Thyroid gland (tissue), 4 donors: ENCODE data around the gene SYNJ1. TPM values are rescaled to one million over a fixed set of nuclear protein-coding genes. Genes with fewer than 3 reads are reported as not detected.
"Not testable (repeated sequence)": the region's sequence is repeated elsewhere in the genome, so short reads cannot be mapped to it uniquely, and the experiment has no call there.

Experiments used
- DNase-seq, 2 donors: peaks; one replicate each; pipeline ENCODE4 v3.0.0-alpha.2; 2019
- H3K27ac ChIP-seq, 3 donors: fragments of 200-600 bp; sonication (generic); 1 replicate in 2 of 3; 2 replicates in 1 of 3; pipeline ENCODE4 v1.5.1; 2016 to 2019; ENCODE audit warnings: mild to moderate bottlenecking in 1 of 3, moderate library complexity in 1 of 3
- H3K27me3 ChIP-seq: fragments of 200-600 bp; sonication (generic); one replicate; pipeline ENCODE4 v1.5.1; 2019
- H3K36me3 ChIP-seq, 2 donors: fragments of 200-600 bp; sonication (generic); one replicate each; pipeline ENCODE4 v1.5.1; 2016 to 2019
- H3K4me1 ChIP-seq, 2 donors: fragments of 200-600 bp; sonication (generic); one replicate each; pipeline ENCODE4 v1.5.1; 2017 to 2019
- H3K4me3 ChIP-seq, 3 donors: fragments of 200-600 bp; sonication (generic); replicated peaks in 1 of 3; 1 replicate in 2 of 3; 2 replicates in 1 of 3; pipeline ENCODE4 v1.5.1; 2016; ENCODE audit warnings: mild to moderate bottlenecking in 1 of 3
- H3K9me3 ChIP-seq: fragments of 200-600 bp; sonication (generic); one replicate; pipeline ENCODE4 v1.5.1; 2017
- POLR2A ChIP-seq, 2 donors: fragments of 450-650 bp; IDR thresholded peaks; one replicate each; pipeline ENCODE4 v1.6.1; 2017; ENCODE audit warnings: antibody characterized with exemption in 2 of 2, mild to moderate bottlenecking in 2 of 2, moderate library complexity in 1 of 2
- WGBS, 2 donors: methylation state at CpG; one replicate each; pipeline ENCODE4 v1.1.5; 2017; 5-methylcytosine and 5-hydroxymethylcytosine counted together
- intact Hi-C: fragments of 100-400 bp; cut with DNase I; formaldehyde crosslinking; loops from one replicate; pipeline ENCODE4 v1.15.1; 2023
- total RNA-seq, 4 donors: library from RNA; depleted of rRNA; stranded (reverse); fragments of >200 nt; gene quantifications; one replicate each; pipeline ENCODE4 v1.2.3, GENCODE V29; 2016
- TF ChIP-seq, protein P1 (sequence below), 6 experiments: fragments of 200-600 bp in 3 of 6; fragments of 450-650 bp in 3 of 6; sonication (generic) in 3 of 6; IDR thresholded peaks; one replicate each; pipeline ENCODE4 v1.5.1; 2016 to 2019; ENCODE audit warnings: antibody characterized with exemption in 6 of 6, mild to moderate bottlenecking in 2 of 6, inconsistent platforms in 1 of 6, moderate library complexity in 1 of 6

SYNJ1 gene
- total RNA-seq, 4 donors from 2014 or later: 16.1 to 21.7 (median 17.7) TPM

DNA sequence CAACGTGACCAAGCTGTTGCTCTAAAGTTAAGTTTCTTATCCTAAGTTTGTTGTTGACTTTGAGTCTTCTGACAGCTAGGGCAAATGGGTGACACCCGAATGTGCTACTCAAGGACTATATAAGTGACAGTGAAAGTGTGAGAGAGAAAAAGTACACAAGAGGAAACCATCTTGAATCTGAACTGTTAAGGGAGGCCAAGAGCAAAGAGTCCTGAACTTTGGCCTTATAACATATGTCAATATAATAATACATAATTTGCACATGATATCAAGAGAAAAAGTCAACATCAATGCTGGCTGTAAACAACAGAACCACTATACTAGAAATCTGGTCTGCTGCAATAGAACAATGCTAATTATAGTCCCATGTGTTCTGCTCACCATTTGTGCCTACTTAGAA, 29.5 kb downstream of the SYNJ1 start:
- no peaks in the 10 kb centered on the region for H3K9me3 ChIP-seq
- H3K4me3 ChIP-seq: no peak overlapping the region
- H3K4me1 ChIP-seq: peaks cover 0 to 6% of the 10 kb centered on the region in 2 donors
- H3K27ac ChIP-seq: no peak overlapping the region
- WGBS, 2 donors: 89 to 94% methylated on average over 2 of the region's 2 CpGs
- H3K36me3 ChIP-seq: no peaks in the 10 kb centered on the region
- H3K27me3 ChIP-seq: no peaks in the 10 kb centered on the region
- no peak for TF ChIP-seq POLR2A (IDR thresholded peaks at IDR 0.05)
- TF ChIP-seq, protein P1, sequence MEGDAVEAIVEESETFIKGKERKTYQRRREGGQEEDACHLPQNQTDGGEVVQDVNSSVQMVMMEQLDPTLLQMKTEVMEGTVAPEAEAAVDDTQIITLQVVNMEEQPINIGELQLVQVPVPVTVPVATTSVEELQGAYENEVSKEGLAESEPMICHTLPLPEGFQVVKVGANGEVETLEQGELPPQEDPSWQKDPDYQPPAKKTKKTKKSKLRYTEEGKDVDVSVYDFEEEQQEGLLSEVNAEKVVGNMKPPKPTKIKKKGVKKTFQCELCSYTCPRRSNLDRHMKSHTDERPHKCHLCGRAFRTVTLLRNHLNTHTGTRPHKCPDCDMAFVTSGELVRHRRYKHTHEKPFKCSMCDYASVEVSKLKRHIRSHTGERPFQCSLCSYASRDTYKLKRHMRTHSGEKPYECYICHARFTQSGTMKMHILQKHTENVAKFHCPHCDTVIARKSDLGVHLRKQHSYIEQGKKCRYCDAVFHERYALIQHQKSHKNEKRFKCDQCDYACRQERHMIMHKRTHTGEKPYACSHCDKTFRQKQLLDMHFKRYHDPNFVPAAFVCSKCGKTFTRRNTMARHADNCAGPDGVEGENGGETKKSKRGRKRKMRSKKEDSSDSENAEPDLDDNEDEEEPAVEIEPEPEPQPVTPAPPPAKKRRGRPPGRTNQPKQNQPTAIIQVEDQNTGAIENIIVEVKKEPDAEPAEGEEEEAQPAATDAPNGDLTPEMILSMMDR (IDR thresholded peaks at IDR 0.05): no peak
- DNase-seq: no peak
- intact Hi-C loops: no loop called here

DNA sequence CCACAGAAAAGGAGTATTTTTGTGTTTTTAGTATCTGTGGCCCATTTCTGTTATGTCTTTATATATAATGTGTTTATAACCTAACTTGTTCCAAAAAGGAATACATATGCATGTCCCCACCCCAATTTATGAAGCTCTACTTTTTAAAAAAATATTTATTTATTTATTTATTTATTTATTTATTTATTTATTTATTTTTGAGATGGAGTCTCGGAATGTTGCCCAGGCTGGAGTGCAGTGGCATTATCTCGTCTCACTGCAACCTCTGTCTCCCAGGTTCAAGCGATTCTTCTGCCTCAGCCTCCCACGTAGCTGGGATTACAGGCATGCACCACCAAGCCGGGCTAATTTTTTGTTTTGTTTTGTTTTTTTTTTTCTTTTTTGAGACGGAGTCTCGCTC, 32.3 kb downstream of the SYNJ1 start:
- H3K27ac ChIP-seq, H3K9me3 ChIP-seq, DNase-seq, intact Hi-C loops, H3K27me3 ChIP-seq, H3K4me3 ChIP-seq, H3K36me3 ChIP-seq, H3K4me1 ChIP-seq: not testable (repeated sequence)
- 95 to 99% methylated on average over 7 of the region's 7 CpGs for WGBS, 2 donors

DNA sequence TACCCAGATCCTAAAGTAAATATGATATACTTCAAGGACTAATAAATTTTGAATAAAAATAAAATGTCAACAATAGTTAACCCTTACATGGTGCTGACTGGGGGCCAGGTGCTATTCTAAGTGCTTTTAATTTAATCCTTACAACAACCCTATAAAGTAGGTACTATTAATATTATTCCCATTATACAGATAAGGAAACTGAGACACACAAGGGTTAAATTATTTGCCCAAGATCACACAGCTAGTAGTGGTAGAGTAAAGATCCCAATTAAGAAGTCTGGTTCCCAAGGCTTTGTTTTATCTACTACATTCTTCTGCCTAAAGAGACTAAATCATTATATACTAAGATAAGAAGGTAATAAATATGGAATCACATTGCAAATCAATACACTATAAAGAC, 34.2 kb downstream of the SYNJ1 start:
- no peaks in the 10 kb centered on the region for H3K4me1 ChIP-seq
- intact Hi-C loops: no loop called here
- H3K9me3 ChIP-seq: no peaks in the 10 kb centered on the region
- no peaks in the 10 kb centered on the region for H3K27me3 ChIP-seq
- no peak for TF ChIP-seq POLR2A (IDR thresholded peaks at IDR 0.05)
- TF ChIP-seq, protein P1 (IDR thresholded peaks at IDR 0.05): no peak
- no peak overlapping the region for H3K27ac ChIP-seq
- DNase-seq: no peak
- no peak overlapping the region for H3K4me3 ChIP-seq
- peaks cover 0 to 7% of the 10 kb centered on the region in 2 donors for H3K36me3 ChIP-seq

DNA sequence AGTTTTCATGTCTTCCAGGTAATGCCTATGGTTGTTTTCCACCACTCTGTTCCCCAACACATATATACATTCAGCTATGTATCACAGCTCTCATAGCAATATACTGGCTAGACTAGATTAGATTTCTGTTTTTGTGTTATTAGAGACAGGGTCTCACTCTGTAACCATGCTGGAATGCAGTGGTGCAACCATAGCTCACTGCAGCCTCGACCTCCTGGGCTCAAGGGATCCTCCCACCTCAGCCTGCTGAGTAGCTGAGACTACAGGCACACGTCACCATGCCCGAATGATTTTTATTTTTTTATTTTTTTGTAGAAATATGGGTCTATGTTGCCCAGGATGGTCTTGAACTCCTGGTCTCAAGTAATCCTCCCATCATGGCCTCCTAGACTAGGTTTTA, 37.7 kb downstream of the SYNJ1 start:
- H3K4me3 ChIP-seq: no peak overlapping the region

DNA sequence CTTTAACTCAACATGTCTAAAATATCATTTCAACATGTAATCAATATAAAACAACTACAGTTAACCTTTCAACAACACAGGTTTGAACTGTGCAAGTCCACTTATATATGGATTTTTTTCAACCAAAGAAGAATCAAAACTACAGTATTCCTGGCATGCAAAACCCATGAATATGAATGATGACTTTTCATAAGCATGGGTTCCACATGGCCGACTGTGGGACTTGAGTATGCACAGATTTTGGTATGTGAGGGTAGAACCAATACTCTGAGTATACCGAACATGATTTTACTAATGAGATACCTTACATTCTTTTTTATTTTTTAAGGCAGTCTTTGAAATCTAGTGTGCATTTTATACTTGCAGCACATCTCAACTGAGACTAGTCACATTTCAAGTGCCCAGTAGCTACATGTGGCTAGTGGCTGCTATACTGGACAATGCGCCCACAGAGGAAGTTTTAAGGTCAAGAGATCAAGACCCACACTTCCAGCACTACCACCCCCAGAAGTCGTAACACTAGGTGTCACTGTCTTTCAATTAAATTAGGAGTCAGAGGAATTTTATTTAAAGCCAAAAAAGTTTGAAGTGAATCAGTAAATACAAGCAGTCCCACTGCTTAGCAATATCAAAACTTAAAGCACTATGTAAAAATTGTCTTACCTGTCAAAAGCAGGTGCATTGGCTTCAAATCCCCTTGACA, 40.0 kb downstream of the SYNJ1 start:
- Histone ChIP-seq H3K27ac (no peak overlapping the region), H3K9me3 (no peaks in the 10 kb centered on the region), H3K27me3 (no peaks in the 10 kb centered on the region), H3K36me3 (peaks cover 0 to 14% of the 10 kb centered on the region in 2 donors), H3K4me1 (no peaks in the 10 kb centered on the region), H3K4me3 (no peak overlapping the region)
- 91% methylated on average over 4 of the region's 4 CpGs for WGBS, 2 donors
- no peak for DNase-seq
- no peak for TF ChIP-seq POLR2A (IDR thresholded peaks at IDR 0.05)
- TF ChIP-seq, protein P1 (IDR thresholded peaks at IDR 0.05): no peak
- intact Hi-C loops: no loop called here

More for the DNA sequence above, 37.7 kb downstream of the SYNJ1 start:
- WGBS, 2 donors: 31 to 95% methylated on average over 3 of the region's 3 CpGs
- no peaks in the 10 kb centered on the region for H3K27me3 ChIP-seq
- no peak for DNase-seq
- TF ChIP-seq, protein P1 (IDR thresholded peaks at IDR 0.05): no peak
- TF ChIP-seq POLR2A (IDR thresholded peaks at IDR 0.05): no peak
- H3K4me1 ChIP-seq: no peaks in the 10 kb centered on the region
- H3K36me3 ChIP-seq: peaks cover 0 to 14% of the 10 kb centered on the region in 2 donors
- intact Hi-C loops: no loop called here
- no peaks in the 10 kb centered on the region for H3K9me3 ChIP-seq
- no peak overlapping the region for H3K27ac ChIP-seq
